ENCODE results near the gene ARHGAP44. TPM values are rescaled to one million over a fixed set of nuclear protein-coding genes. Genes with fewer than 3 reads are reported as not detected.

The ARHGAP44 gene
- total RNA-seq, 1 experiment from 2014 or later, result 9.9 TPM

GRCh38 chr17:13003927-13004326 is 214.6 kb downstream of the ARHGAP44 start:
- Histone ChIP-seq H3K79me1 (ENCODE audit: insufficient read depth, low read depth, low read length, poor library complexity, severe bottlenecking) (no peaks in the 10 kb centered on the region), H2BK20ac (ENCODE audit: low read depth, low read length, poor library complexity, severe bottlenecking) (no peak overlapping the region), H3K18ac (ENCODE audit: insufficient read length, low read depth, low read length) (no peak overlapping the region), H3K4me1 (ENCODE audit: insufficient read depth, low read length) (no peaks in the 10 kb centered on the region), H3K27me3 (ENCODE audit: insufficient read depth, low read length) (no peaks in the 10 kb centered on the region), H4K20me1 (ENCODE audit: control insufficient read depth, insufficient read depth, insufficient read length) (no peaks in the 10 kb centered on the region), H2BK15ac (ENCODE audit: low read depth, low read length) (no peak overlapping the region), H4K91ac (ENCODE audit: insufficient read length, low read depth, low read length) (no peak overlapping the region), H3K9me3 (ENCODE audit: control insufficient read depth, low read depth, low read length) (no peaks in the 10 kb centered on the region), H3K4me2 (ENCODE audit: insufficient read depth, insufficient read length, low read length) (no peak overlapping the region), H3K9ac (ENCODE audit: extremely low read depth, insufficient read length, low read length) (no peak overlapping the region), H3K23ac (ENCODE audit: insufficient read length, low read depth, low read length) (no peak overlapping the region), H3K79me2 (ENCODE audit: insufficient read depth, low read length) (no peaks in the 10 kb centered on the region), H3K23me2 (ENCODE audit: insufficient read length, low read depth, low read length, poor library complexity, severe bottlenecking) (no peaks in the 10 kb centered on the region), H2AFZ (ENCODE audit: low read length) (no peak overlapping the region), H4K5ac (ENCODE audit: insufficient read length, low read depth, low read length) (no peak overlapping the region), H3T11ph (ENCODE audit: low read length) (no peak overlapping the region), H2AK5ac (ENCODE audit: insufficient read length, low read length) (no peak overlapping the region), H3K27ac (ENCODE audit: insufficient read length, low read depth, low read length) (no peak overlapping the region), H2BK5ac (ENCODE audit: insufficient read length, low read length) (no peak overlapping the region), H2BK120ac (ENCODE audit: low read depth, low read length, poor library complexity, severe bottlenecking) (no peak overlapping the region), H2BK12ac (ENCODE audit: insufficient read length, low read depth, low read length) (no peak overlapping the region), H3K4ac (ENCODE audit: low read depth, low read length) (no peak overlapping the region), H3K56ac (ENCODE audit: insufficient read length, low read depth, low read length) (no peak overlapping the region), H3K14ac (ENCODE audit: insufficient read depth, low read length) (no peak overlapping the region), H4K8ac (replicated peaks; ENCODE audit: insufficient read length, low read depth, low read length) (no peak overlapping the region)
- TF ChIP-seq CTCF (conservative IDR thresholded peaks at IDR 0.05), result no peak
- Mint-ChIP-seq H3K4me1 (no peaks in the 10 kb centered on the region), H3K36me3 (ENCODE audit: insufficient read depth in 1 of 3, low read depth in 3 of 3) (peaks cover 26 to 67% (median 54%) of the 10 kb centered on the region in 3 experiments; a peak in 6 of 7 replicates), H3K27ac (peak overlapping the region in 2 of 3 experiments; percentile 46 to 57; a peak in 3 of 7 replicates), H3K27me3 (ENCODE audit: low read depth) (no peaks in the 10 kb centered on the region), H3K4me3 (no peak overlapping the region), H3K9me3 (no peaks in the 10 kb centered on the region)
- DNase-seq, result no peak
- no CpG with 5 or more reads among the region's 6 CpGs for WGBS (ENCODE audit: extremely low coverage, insufficient read length, low lambda C conversion rate)
